ENCODE measurements around the gene KRT37. TPM values are rescaled to one million over a fixed set of nuclear protein-coding genes. Genes with fewer than 3 reads are reported as not detected.

The KRT37 gene
- total RNA-seq, 1 experiment from 2014 or later, result not detected

DNA sequence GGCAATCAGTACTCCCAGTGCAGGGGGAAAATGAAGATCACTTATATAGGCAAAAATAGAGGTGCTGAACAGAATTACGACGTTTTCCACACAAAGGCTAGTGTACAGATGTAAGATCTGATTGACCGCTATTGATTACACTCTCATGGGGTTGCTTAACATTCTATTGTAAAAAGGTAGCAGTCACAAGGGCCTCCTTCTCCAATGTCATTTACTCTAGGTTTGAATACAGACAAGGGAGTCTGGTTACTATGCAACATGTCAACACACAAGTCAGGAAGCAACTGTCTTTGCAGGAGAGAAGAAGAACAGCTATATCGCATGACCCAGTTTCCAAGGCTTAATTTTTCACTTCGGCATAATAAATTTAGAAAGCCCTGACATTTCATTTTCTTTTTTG lies 7.9 kb downstream of the KRT37 start:
- DNase-seq, result no peak
- no peak overlapping the region for H3K4me3 Mint-ChIP-seq (ENCODE audit: low read depth, unreplicated experiment)
- no TSS peak for BruUV-seq (replicated peaks)
- intact Hi-C loops (cut with micrococcal nuclease; ENCODE audit: unreplicated experiment), result loop anchor here (5.0 to 10.0 kb wide), 3 partner anchors 78 to 248 kb away; no protein-coding TSS in a partner anchor
- CTCF ChIA-PET, result interaction anchor here (1.2 to 2.4 kb wide), 5 partner anchors 13 to 132 kb away, joined by 3 to 11 read pairs (median 7); no protein-coding TSS in a partner anchor
- H3K27me3 Mint-ChIP-seq (ENCODE audit: unreplicated experiment), result no peaks in the 10 kb centered on the region
- H3K4me1 Mint-ChIP-seq (ENCODE audit: low read depth, unreplicated experiment), result peaks cover 69% of the 10 kb centered on the region
- H3K9me3 Mint-ChIP-seq (ENCODE audit: low read depth, unreplicated experiment), result no peaks in the 10 kb centered on the region
- peak overlapping the region; percentile 45 for H3K27ac Mint-ChIP-seq (ENCODE audit: unreplicated experiment)
- H3K36me3 Mint-ChIP-seq (ENCODE audit: insufficient read depth, unreplicated experiment), result peaks cover 10% of the 10 kb centered on the region
- TF ChIP-seq, protein P1, sequence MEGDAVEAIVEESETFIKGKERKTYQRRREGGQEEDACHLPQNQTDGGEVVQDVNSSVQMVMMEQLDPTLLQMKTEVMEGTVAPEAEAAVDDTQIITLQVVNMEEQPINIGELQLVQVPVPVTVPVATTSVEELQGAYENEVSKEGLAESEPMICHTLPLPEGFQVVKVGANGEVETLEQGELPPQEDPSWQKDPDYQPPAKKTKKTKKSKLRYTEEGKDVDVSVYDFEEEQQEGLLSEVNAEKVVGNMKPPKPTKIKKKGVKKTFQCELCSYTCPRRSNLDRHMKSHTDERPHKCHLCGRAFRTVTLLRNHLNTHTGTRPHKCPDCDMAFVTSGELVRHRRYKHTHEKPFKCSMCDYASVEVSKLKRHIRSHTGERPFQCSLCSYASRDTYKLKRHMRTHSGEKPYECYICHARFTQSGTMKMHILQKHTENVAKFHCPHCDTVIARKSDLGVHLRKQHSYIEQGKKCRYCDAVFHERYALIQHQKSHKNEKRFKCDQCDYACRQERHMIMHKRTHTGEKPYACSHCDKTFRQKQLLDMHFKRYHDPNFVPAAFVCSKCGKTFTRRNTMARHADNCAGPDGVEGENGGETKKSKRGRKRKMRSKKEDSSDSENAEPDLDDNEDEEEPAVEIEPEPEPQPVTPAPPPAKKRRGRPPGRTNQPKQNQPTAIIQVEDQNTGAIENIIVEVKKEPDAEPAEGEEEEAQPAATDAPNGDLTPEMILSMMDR (IDR thresholded peaks at IDR 0.05; ENCODE audit: unreplicated experiment), result no peak

DNA sequence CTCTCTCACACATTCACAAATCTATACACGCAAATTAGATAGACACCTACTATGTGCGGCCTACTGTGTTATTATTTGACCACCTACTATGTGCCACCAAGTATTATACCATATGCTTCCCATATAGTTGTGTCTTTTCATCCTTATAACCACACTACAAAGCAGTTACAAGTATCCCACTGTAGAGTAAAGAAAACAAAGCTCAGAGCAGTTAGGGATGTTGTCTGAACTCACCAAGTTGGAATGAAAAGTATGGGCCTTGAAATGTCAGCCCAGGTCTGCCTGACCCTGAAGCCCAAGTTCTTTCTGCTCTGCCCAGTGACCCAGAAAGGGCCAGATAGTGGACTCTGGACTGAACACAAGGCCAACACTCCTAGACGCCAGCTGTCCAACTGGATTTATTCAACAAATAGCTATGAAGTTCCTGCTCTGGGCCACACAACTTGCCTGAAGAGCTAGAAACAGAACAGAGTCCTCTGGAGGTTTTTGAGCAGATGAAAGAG lies 8.5 kb downstream of the KRT37 start:
- CTCF ChIA-PET, result interaction anchor here (1.2 to 2.4 kb wide), 3 partner anchors 12 to 133 kb away, joined by 3 to 8 read pairs (median 7); no protein-coding TSS in a partner anchor
- H3K27ac Mint-ChIP-seq (ENCODE audit: unreplicated experiment), result peak overlapping the region; percentile 45
- no peak overlapping the region for H3K4me3 Mint-ChIP-seq (ENCODE audit: low read depth, unreplicated experiment)

DNA sequence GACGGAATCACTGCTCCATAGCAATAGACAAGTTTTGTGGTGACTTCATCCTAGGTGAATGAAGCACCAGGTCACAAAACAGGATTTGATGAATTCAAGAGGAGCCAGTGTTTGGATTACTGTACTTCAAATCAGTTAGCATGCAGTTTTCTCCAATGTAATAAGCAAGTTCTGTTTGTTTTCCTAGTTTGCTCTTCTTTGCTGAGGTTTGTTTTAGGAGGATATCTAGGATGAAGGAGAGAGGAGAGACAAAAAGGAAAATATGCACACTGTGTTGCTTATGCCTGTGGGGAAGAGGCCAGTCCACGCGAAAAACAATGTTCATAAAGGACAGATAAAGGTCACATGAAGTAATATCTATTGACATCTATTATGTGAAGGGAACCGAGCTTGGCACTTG lies 9.0 kb downstream of the KRT37 start:
- DNase-seq, result no peak
- Mint-ChIP-seq H3K4me1 (ENCODE audit: low read depth, unreplicated experiment) (peaks cover 58% of the 10 kb centered on the region), H3K36me3 (ENCODE audit: insufficient read depth, unreplicated experiment) (peaks cover 10% of the 10 kb centered on the region), H3K4me3 (ENCODE audit: low read depth, unreplicated experiment) (no peak overlapping the region), H3K27ac (ENCODE audit: unreplicated experiment) (no peak overlapping the region), H3K9me3 (ENCODE audit: low read depth, unreplicated experiment) (no peaks in the 10 kb centered on the region), H3K27me3 (ENCODE audit: unreplicated experiment) (no peaks in the 10 kb centered on the region)
- TF ChIP-seq, protein P1 (IDR thresholded peaks at IDR 0.05; ENCODE audit: unreplicated experiment), result no peak
- no TSS peak for BruUV-seq (replicated peaks)
- CTCF ChIA-PET, result interaction anchor here (1.2 to 1.3 kb wide), 2 partner anchors 11 to 133 kb away, joined by 3 to 7 read pairs; no protein-coding TSS in a partner anchor
- intact Hi-C loops (cut with micrococcal nuclease; ENCODE audit: unreplicated experiment), result loop anchor here (5.0 to 10.0 kb wide), 3 partner anchors 78 to 249 kb away; no protein-coding TSS in a partner anchor

More for the DNA sequence above, 8.5 kb downstream of the KRT37 start:
- BruUV-seq (replicated peaks), result no TSS peak
- TF ChIP-seq, protein P1 (IDR thresholded peaks at IDR 0.05; ENCODE audit: unreplicated experiment), result no peak
- intact Hi-C loops (cut with micrococcal nuclease; ENCODE audit: unreplicated experiment), result loop anchor here (5.0 to 10.0 kb wide), 3 partner anchors 79 to 249 kb away; no protein-coding TSS in a partner anchor
- Mint-ChIP-seq H3K4me1 (ENCODE audit: low read depth, unreplicated experiment) (peaks cover 63% of the 10 kb centered on the region), H3K27me3 (ENCODE audit: unreplicated experiment) (no peaks in the 10 kb centered on the region), H3K36me3 (ENCODE audit: insufficient read depth, unreplicated experiment) (peaks cover 10% of the 10 kb centered on the region), H3K9me3 (ENCODE audit: low read depth, unreplicated experiment) (no peaks in the 10 kb centered on the region)
- no peak for DNase-seq

GRCh38 chr17:41413982-41414381 lies 10.4 kb downstream of the KRT37 start:
- no peaks in the 10 kb centered on the region for H3K27me3 Mint-ChIP-seq (ENCODE audit: unreplicated experiment)
- no peaks in the 10 kb centered on the region for H3K9me3 Mint-ChIP-seq (ENCODE audit: low read depth, unreplicated experiment)
- H3K4me3 Mint-ChIP-seq (ENCODE audit: low read depth, unreplicated experiment), result no peak overlapping the region
- peaks cover 10% of the 10 kb centered on the region for H3K36me3 Mint-ChIP-seq (ENCODE audit: insufficient read depth, unreplicated experiment)
- TF ChIP-seq, protein P1 (IDR thresholded peaks at IDR 0.05; ENCODE audit: unreplicated experiment), result no peak
- intact Hi-C loops (cut with micrococcal nuclease; ENCODE audit: unreplicated experiment), result loop anchor here (10.0 kb wide), 2 partner anchors 81 to 251 kb away; no protein-coding TSS in a partner anchor
- BruUV-seq (replicated peaks), result no TSS peak
- H3K4me1 Mint-ChIP-seq (ENCODE audit: low read depth, unreplicated experiment), result peaks cover 53% of the 10 kb centered on the region
- CTCF ChIA-PET, result interaction anchor here (0.6 to 3.1 kb wide), 2 partner anchors 10 to 1381 kb away, joined by 3 to 13 read pairs; no protein-coding TSS in a partner anchor
- no peak for DNase-seq
- H3K27ac Mint-ChIP-seq (ENCODE audit: unreplicated experiment), result no peak overlapping the region

Measured in Calu3 (cell line).